Bone marrow (tissue), 2 donors: ENCODE measurements around the gene DLGAP1.
"Not testable (repeated sequence)": the region's sequence is repeated elsewhere in the genome, so short reads cannot be mapped to it uniquely, and the experiment has no call there.

Experiments
- DNase-seq, 2 donors: peaks; one replicate each; lab custom pipeline; 2025; lab: John Stamatoyannopoulos, UW

The DLGAP1 gene

GRCh38 chr18:3583106-3583872 is 871.8 kb downstream of the DLGAP1 start:
- DNase-seq, result not testable (repeated sequence)

GRCh38 chr18:3581890-3582289 is 873.2 kb downstream of the DLGAP1 start:
- no peak for DNase-seq

GRCh38 chr18:3580523-3581025 is 874.5 kb downstream of the DLGAP1 start:
- DNase-seq, result not testable (repeated sequence)

DNA sequence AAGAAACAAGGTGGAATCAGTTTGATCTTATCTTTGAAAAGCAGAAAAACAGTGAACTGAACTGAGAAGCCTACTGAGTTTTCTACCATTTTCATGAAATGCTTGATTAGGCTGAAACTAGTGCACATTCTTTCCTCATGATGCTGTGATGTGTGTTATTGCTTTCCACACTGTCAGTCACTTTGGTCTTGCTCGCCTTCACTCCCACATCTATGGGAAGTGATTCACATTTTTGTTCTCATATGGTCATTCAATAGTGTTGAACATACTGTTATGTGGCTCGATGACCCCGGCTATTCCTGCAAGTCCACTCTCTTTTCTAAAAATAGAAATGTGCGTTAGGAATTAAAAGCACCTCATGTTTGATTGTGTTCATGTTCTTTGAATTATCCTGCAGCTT is 875.4 kb downstream of the DLGAP1 start:
- no peak for DNase-seq

- DNase-seq, result no peak
Observed at GRCh38 chr18:3578621-3579020, 876.5 kb downstream of the DLGAP1 start.

DNA sequence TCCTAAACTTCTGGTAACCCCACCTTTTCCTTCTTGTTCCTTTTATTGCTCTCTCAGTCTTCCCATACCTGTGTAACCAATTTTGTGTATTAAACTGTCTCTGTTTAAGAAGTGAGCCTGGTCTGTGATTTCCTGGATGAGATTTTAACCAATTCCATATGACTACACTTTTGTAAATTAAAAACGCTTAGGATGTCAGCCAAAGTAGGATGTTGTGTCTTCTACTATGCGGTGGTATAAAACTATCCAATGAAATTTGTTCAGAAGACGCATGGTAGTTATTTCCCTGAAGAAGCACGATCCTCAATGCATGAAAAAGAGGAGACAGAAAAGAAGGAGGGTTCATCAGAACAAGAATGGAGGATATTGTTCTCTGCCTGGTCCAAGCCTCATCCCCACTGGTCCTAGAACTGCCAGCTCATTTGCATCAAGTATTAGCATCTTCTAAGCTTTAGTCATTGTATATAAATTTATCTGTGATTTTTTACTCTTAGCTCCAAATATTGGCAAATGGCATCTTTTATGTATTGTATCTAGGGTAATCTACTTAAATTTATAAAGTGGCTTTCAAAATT is 877.7 kb downstream of the DLGAP1 start:
- DNase-seq, result no peak

DNA sequence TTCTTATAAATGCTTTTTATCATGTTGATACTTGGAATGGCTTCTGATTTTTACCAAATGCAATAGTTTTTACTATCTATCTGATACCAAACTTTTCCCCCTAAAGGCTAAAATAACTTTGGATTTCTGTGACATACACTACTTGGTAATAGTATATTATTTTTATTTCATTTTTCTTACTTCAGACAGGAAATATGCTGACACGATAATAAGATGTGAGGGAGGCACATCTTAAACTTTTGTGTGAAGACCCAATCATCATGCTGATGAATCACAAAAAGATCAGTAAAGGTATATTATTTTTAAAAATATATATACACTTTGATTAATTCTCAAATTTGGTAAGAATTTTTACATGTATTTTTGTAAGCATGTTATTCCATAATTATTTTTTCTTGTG is 882.3 kb downstream of the DLGAP1 start:
- DNase-seq, result no peak

DNA sequence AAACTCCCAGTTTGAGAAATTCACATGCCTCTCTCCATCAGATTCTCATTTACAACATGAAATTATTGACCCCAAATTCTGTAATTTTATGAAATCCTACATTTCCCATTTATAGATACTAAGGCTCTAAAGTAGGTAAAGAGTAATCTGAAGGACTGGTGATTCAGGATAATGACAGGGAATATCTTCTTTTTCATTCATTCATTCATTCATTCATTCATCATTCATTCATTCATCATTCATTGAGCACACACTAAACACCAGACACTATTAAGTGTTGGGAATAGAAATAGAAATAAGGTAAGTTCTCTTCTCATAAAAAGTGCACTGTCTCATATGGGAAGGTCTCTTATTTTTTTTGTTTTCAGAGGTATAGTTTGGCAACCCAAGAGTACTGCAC is 888.3 kb downstream of the DLGAP1 start:
- DNase-seq, result no peak

GRCh38 chr18:3560755-3561154 is 894.4 kb downstream of the DLGAP1 start:
- DNase-seq, result no peak

GRCh38 chr18:3554811-3555427 is 900.2 kb downstream of the DLGAP1 start:
- no peak for DNase-seq

GRCh38 chr18:3554091-3554601 is 901.0 kb downstream of the DLGAP1 start:
- no peak for DNase-seq

DNA sequence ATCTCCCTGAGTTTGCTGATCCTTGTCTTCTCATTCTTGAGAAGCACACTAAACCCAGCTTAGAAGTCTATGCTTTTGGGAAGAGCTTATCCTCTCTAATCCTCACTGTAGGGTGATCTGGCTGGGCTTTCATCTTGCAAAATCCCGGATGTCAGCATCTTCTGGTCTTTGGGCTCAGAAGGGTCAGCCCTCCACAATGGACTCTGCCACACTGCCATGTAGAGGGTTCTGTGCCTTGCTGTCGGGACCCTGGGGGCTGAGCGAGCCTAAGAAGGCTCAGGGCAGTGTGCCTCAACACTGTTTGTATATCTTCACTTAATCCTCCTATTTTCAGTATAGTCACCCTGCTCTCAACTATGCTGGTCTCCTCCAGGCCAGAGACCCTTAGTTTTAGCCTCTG is 902.8 kb downstream of the DLGAP1 start:
- no peak for DNase-seq

- no peak for DNase-seq
Observed at GRCh38 chr18:3547891-3548615, 907.1 kb downstream of the DLGAP1 start.

DNA sequence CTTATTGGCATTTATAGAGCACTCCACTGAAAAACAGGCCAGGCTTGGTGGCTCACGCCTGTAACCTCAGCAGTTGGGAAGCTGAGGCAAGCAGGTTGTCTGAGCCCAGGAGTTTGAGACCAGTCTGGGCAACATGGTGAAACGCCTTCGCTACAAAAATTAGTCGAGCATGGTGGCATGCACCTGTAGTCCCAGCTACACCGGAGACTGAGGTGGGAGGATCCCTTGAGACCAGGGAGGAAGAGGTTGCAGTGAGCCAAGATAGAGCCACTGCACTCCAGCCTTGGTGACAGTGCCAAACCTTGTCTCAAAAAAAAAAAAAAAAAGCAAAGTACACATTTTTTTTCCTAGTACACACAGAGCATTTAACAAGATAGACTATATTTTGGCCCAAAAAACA is 909.0 kb downstream of the DLGAP1 start:
- DNase-seq, result no peak

- no peak for DNase-seq
Observed at GRCh38 chr18:3544537-3544936, 910.6 kb downstream of the DLGAP1 start.

DNA sequence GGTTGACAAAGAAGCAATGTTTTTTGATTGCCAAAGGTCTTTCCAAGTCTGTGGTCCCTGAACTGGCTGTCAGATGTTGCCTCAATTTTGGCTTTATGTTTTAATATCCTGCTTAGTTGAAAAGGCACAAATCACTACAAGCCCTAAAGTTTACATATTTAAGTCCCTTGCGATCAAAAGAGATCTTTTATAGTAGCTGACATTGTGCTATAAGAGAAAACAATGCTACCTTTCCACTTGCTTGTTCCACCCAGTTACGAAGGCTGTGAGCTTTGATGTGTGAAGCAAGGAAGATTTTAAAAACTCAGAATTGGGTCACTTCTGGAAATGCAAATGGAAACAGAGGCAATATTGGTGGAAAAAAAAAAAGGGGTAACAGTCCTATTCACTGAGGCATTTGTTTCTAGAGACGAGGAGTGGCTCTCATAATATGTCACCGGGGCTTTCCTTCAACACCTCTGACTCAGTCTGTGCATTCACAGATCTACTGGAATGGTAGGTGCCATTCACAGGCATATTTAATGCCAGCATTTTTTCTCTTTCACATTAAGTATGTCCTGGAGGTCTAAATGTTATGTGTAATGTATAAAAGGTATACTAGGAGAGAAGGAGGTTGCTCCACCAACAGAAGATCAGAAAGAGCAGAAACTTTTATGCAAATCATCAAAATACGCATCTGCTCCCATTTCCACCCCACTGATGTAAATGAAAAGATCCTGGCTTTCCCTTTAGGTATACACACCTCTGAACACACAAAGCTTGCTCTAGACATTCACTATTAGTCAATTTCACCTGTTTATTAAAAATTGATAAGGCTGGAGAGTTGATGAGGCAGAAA is 913.3 kb downstream of the DLGAP1 start:
- no peak for DNase-seq

- DNase-seq, result no peak
Observed at GRCh38 chr18:3540805-3541548, 914.1 kb downstream of the DLGAP1 start.

GRCh38 chr18:3538954-3539617 is 916.0 kb downstream of the DLGAP1 start:
- DNase-seq, result no peak

DNA sequence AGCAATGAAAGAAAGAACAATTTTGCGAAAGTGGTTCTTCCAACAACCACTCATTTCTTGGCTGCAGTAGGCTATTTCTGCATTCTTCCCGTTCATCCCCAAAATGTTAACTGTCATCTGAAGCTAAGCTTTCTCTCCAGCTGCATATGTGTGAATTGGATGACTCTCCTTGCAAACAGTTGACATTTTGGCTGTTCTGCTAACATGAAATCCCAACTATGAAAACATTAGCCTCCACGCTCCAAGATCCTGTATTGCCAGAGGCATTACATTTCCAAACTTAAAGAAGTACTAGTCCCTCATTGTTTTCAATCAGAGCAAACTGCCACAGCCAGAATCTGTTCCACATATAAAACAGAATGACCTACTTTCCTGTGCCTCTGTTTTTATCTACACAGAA is 916.7 kb downstream of the DLGAP1 start:
- DNase-seq, result no peak

DNA sequence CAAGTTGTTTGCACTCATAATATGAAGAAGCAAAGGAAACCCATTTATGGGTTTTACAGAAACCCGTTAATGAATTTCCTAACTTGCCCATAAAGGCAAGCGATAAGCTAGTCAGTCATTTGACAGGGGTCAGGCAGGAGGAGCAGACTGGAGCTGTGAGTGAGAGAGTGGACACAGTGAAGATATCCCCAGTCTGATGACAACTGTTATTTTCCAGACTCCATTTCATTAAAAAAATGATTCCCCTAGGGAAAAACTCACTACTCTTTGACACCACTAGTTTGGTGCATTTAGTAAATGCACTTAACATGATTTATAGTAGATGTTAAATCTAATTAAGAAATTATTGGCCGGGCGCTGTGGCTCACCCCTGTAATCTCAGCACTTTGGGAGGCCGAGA is 924.3 kb downstream of the DLGAP1 start:
- DNase-seq, result no peak
